Measurements from ENCODE around the gene RHOA. TPM values are rescaled to one million over a fixed set of nuclear protein-coding genes. Genes with fewer than 3 reads are reported as not detected.
"Not testable (repeated sequence)": the region's sequence is repeated elsewhere in the genome, so short reads cannot be mapped to it uniquely, and the experiment has no call there.

The RHOA gene
- total RNA-seq, 6 experiments from 2014 or later: 142 to 251 (median 171) TPM

- Histone ChIP-seq H3K4me1 (peaks cover 0 to 14% (median 12%) of the 10 kb centered on the region in 4 donors), H3K27me3 (no peaks in the 10 kb centered on the region), H3K9me3 (no peaks in the 10 kb centered on the region), H3K27ac (peak overlapping the region; percentile 62 to 85 (median 81)), H3K36me3 (peaks cover 0 to 62% (median 28%) of the 10 kb centered on the region in 4 donors), H3K4me3 (peak overlapping the region; percentile 87 to 92 (median 92))
- DNase-seq (peak in 1 of 3 donors; percentile 32), ATAC-seq (peak; percentile 4 to 45 (median 18))
- intact Hi-C loops (cut with DNase I): no loop called here
- 6% methylated on average over 3 of the region's 3 CpGs for WGBS (ENCODE audit: insufficient coverage, low coverage, low lambda C conversion rate, missing lambda C conversion rate)
- no peak for TF ChIP-seq POLR2A (IDR thresholded peaks at IDR 0.05)
Observed at GRCh38 chr3:49358884-49359225, 52.9 kb downstream of the RHOA start.

- Histone ChIP-seq H3K27me3 (no peaks in the 10 kb centered on the region), H3K9me3 (no peaks in the 10 kb centered on the region), H3K4me3 (peak within 1 kb of the TSS; percentile 87 to 92 (median 92)), H3K36me3 (peaks cover 0 to 58% (median 26%) of the 10 kb centered on the region in 4 donors), H3K4me1 (peaks cover 0 to 18% (median 12%) of the 10 kb centered on the region in 4 donors), H3K27ac (peak within 1 kb of the TSS; percentile 62 to 85 (median 81))
- intact Hi-C loops (cut with DNase I): no loop called here
- peak; percentile 91 to 97 (median 94) for ATAC-seq
- DNase-seq: peak; percentile 98
- TF ChIP-seq POLR2A (IDR thresholded peaks at IDR 0.05) (peak; percentile 99), CTCF (IDR thresholded peaks at IDR 0.05) (peak in 1 of 4 donors; percentile 3)
- 0% methylated on average over 9 of the region's 46 CpGs for WGBS (ENCODE audit: insufficient coverage, low coverage, low lambda C conversion rate, missing lambda C conversion rate)
Observed at GRCh38 chr3:49358217-49358883, 53.4 kb downstream of the RHOA start, which contains the start of gene GPX1. Gene GPX1 (minus strand): TSS chr3:49358353. CDS start chr3:49358278, 75 bp downstream.

- peak overlapping the region; percentile 87 to 92 (median 92) for H3K4me3 ChIP-seq
- H3K27me3 ChIP-seq; H3K9me3 ChIP-seq; intact Hi-C loops (cut with DNase I): not testable (repeated sequence)
- ATAC-seq: peak; percentile 24 to 40 (median 32)
- 1% methylated on average over 30 of the region's 63 CpGs for WGBS (ENCODE audit: insufficient coverage, low coverage, low lambda C conversion rate, missing lambda C conversion rate)
- peak; percentile 65 to 68 (median 66) for DNase-seq
- peaks cover 0 to 51% (median 23%) of the 10 kb centered on the region in 4 donors for H3K36me3 ChIP-seq
- peak overlapping the region; percentile 62 to 85 (median 81) for H3K27ac ChIP-seq
- peaks cover 0 to 24% (median 12%) of the 10 kb centered on the region in 4 donors for H3K4me1 ChIP-seq
Observed at GRCh38 chr3:49357443-49358216, 54.1 kb downstream of the RHOA start.

- Histone ChIP-seq H3K36me3 (peaks cover 0 to 46% (median 19%) of the 10 kb centered on the region in 4 donors), H3K27ac (peak overlapping the region; percentile 62 to 85 (median 81)), H3K4me3 (peak overlapping the region; percentile 87 to 92 (median 92)), H3K4me1 (peaks cover 1 to 30% (median 13%) of the 10 kb centered on the region in 4 donors)
- ATAC-seq; DNase-seq; H3K27me3 ChIP-seq; intact Hi-C loops (cut with DNase I); H3K9me3 ChIP-seq: not testable (repeated sequence)
- WGBS (ENCODE audit: insufficient coverage, low coverage, low lambda C conversion rate, missing lambda C conversion rate): 32% methylated on average over 4 of the region's 10 CpGs
Observed at GRCh38 chr3:49357095-49357442, 54.7 kb downstream of the RHOA start.

GRCh38 chr3:49352890-49353421, 58.8 kb downstream of the RHOA start:
- peaks cover 0 to 22% (median 3%) of the 10 kb centered on the region in 4 donors for H3K36me3 ChIP-seq
- H3K9me3 ChIP-seq: no peaks in the 10 kb centered on the region
- H3K27me3 ChIP-seq: no peaks in the 10 kb centered on the region
- 88% methylated on average over 3 of the region's 5 CpGs for WGBS (ENCODE audit: insufficient coverage, low coverage, low lambda C conversion rate, missing lambda C conversion rate)
- ATAC-seq (no peak), DNase-seq (no peak)
- H3K4me1 ChIP-seq: peaks cover 5 to 59% (median 14%) of the 10 kb centered on the region in 4 donors
- no peak overlapping the region for H3K4me3 ChIP-seq
- peak overlapping the region; percentile 29 to 82 (median 75) for H3K27ac ChIP-seq
- intact Hi-C loops (cut with DNase I): no loop called here
- TF ChIP-seq CTCF (IDR thresholded peaks at IDR 0.05) (no peak), POLR2A (IDR thresholded peaks at IDR 0.05) (no peak)

Data from right lobe of liver (tissue), 6 donors.